HFFc6 (cell line): ENCODE data around the gene PUS10. TPM values are rescaled to one million over a fixed set of nuclear protein-coding genes. Genes with fewer than 3 reads are reported as not detected.

Source experiments
- DNase-seq: peaks from one replicate; pipeline ENCODE4 v3.0.0-alpha.2; 2018
- H3K27ac Mint-ChIP-seq: 2 replicates; pipeline ENCODE4 v1.8.0; 2020; ENCODE audit warnings: mild to moderate bottlenecking, mixed read lengths
- H3K27me3 Mint-ChIP-seq: 2 replicates; pipeline ENCODE4 v1.8.0; 2021; ENCODE audit warnings: mild to moderate bottlenecking, moderate library complexity, mixed read lengths; ENCODE audit not compliant: insufficient read depth
- H3K36me3 Mint-ChIP-seq: 2 replicates; pipeline ENCODE4 v1.8.0; 2021; ENCODE audit warnings: low read depth, mixed read lengths
- H3K4me1 Mint-ChIP-seq: 2 replicates; pipeline ENCODE4 v1.8.0; 2020; ENCODE audit warnings: low read depth, mixed read lengths
- H3K4me3 Mint-ChIP-seq: 2 replicates; pipeline ENCODE4 v1.8.0; 2020; ENCODE audit warnings: mild to moderate bottlenecking, moderate library complexity, mixed read lengths
- H3K9me3 Mint-ChIP-seq: 2 replicates; pipeline ENCODE4 v1.8.0; 2020; ENCODE audit warnings: mild to moderate bottlenecking, mixed read lengths
- CTCF ChIP-seq: fragments of 200-600 bp; sonication (generic); IDR thresholded peaks from 2 replicates; pipeline ENCODE4 v1.5.0; 2021; ENCODE audit warnings: antibody characterized with exemption, mild to moderate bottlenecking
- total RNA-seq, 6 experiments: library from RNA; stranded (reverse); fragmentation: NEBNext Ultra II Directional; extraction: Animal tissue kit (Norgen Biotek cat#: 25700); gene quantifications; 2 replicates in 1 of 6; 3 replicates in 5 of 6; pipeline ENCODE4 v1.2.3, GENCODE V29; 2021

The PUS10 gene
- total RNA-seq, 6 experiments from 2014 or later, result 4.2 to 6.1 (median 5.3) TPM

- no peaks in the 10 kb centered on the region for H3K9me3 Mint-ChIP-seq
- H3K36me3 Mint-ChIP-seq, result peaks cover 12% of the 10 kb centered on the region
- H3K27ac Mint-ChIP-seq, result no peak overlapping the region
- TF ChIP-seq CTCF, result no peak
- no peak overlapping the region for H3K4me3 Mint-ChIP-seq
- no peak for DNase-seq
- H3K27me3 Mint-ChIP-seq, result no peaks in the 10 kb centered on the region
- peaks cover 11% of the 10 kb centered on the region for H3K4me1 Mint-ChIP-seq
Observed at GRCh38 chr2:60948926-60949579, 69.0 kb downstream of the PUS10 start.

- H3K9me3 Mint-ChIP-seq, result no peaks in the 10 kb centered on the region
- H3K27ac Mint-ChIP-seq, result no peak overlapping the region
- H3K4me1 Mint-ChIP-seq, result peaks cover 11% of the 10 kb centered on the region
- H3K4me3 Mint-ChIP-seq, result no peak overlapping the region
- DNase-seq, result no peak
- no peaks in the 10 kb centered on the region for H3K27me3 Mint-ChIP-seq
- peaks cover 9% of the 10 kb centered on the region for H3K36me3 Mint-ChIP-seq
- TF ChIP-seq CTCF, result no peak
Observed at GRCh38 chr2:60948161-60948560, 69.9 kb downstream of the PUS10 start.

- DNase-seq, result no peak
- no peaks in the 10 kb centered on the region for H3K9me3 Mint-ChIP-seq
- H3K4me1 Mint-ChIP-seq, result peaks cover 11% of the 10 kb centered on the region
- H3K27me3 Mint-ChIP-seq, result no peaks in the 10 kb centered on the region
- no peak overlapping the region for H3K4me3 Mint-ChIP-seq
- no peak overlapping the region for H3K27ac Mint-ChIP-seq
- H3K36me3 Mint-ChIP-seq, result peaks cover 9% of the 10 kb centered on the region
- no peak for TF ChIP-seq CTCF
Observed at GRCh38 chr2:60947056-60947455, 71.0 kb downstream of the PUS10 start.

DNA sequence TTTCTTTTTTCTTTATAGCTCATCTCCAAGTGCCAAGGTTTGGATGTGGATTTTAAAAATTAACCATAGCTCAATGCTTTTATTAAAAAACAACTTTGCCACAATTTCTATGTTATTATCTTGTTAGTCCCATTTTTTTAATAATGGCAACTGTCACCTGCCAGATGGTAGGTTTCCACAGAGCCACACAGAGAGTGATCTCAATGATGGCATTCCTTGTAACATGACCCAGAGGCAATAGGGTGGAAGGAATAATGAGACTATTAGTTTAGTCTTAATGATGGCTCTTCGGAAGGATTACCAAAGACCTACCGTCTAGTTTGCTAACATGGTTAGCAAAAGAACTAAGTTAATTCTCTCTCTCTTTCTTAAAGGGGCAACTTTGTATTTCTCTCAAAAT is 72.7 kb downstream of the PUS10 start:
- TF ChIP-seq CTCF, result no peak
- Mint-ChIP-seq H3K4me3 (no peak overlapping the region), H3K4me1 (peaks cover 11% of the 10 kb centered on the region), H3K36me3 (peaks cover 9% of the 10 kb centered on the region), H3K9me3 (no peaks in the 10 kb centered on the region), H3K27me3 (no peaks in the 10 kb centered on the region), H3K27ac (no peak overlapping the region)
- no peak for DNase-seq

DNA sequence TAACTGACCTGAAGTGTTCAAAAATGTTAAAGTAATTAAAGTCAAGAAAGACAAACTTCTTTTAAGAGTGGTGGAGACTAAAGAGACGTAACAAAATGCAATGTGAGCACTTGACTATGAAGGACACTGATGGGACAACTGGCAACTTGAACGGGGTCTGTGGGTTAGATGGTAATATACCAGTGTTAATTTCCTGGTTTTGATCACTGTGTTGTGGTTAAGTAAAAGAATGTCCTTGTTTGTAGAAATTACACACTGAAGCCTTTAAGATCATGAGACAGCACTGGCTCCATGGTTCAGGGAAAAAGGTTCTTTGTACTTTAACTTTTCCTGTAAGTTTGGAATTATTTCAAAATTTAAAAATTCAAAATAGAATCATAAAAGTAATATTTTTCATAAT is 78.4 kb downstream of the PUS10 start:
- Mint-ChIP-seq H3K9me3 (no peaks in the 10 kb centered on the region), H3K4me3 (no peak overlapping the region), H3K4me1 (no peaks in the 10 kb centered on the region), H3K27me3 (no peaks in the 10 kb centered on the region), H3K27ac (no peak overlapping the region), H3K36me3 (peaks cover 21% of the 10 kb centered on the region)
- no peak for TF ChIP-seq CTCF
- DNase-seq, result no peak

- no peaks in the 10 kb centered on the region for H3K9me3 Mint-ChIP-seq
- no peak overlapping the region for H3K27ac Mint-ChIP-seq
- H3K36me3 Mint-ChIP-seq, result peaks cover 21% of the 10 kb centered on the region
- H3K4me3 Mint-ChIP-seq, result no peak overlapping the region
- TF ChIP-seq CTCF, result no peak
- H3K27me3 Mint-ChIP-seq, result no peaks in the 10 kb centered on the region
- H3K4me1 Mint-ChIP-seq, result no peaks in the 10 kb centered on the region
- DNase-seq, result no peak
Observed at GRCh38 chr2:60938301-60938700, 79.8 kb downstream of the PUS10 start.
